HG03175 (cell line): ENCODE data around the gene SSTR5.

Source experiments
- ATAC-seq: cut with Tn5 transposase; IDR thresholded peaks from one replicate; pipeline ENCODE4 v1.9.1; 2021; ENCODE audit warnings: mild to moderate bottlenecking, moderate library complexity; ENCODE audit not compliant: unreplicated experiment

Gene SSTR5

DNA sequence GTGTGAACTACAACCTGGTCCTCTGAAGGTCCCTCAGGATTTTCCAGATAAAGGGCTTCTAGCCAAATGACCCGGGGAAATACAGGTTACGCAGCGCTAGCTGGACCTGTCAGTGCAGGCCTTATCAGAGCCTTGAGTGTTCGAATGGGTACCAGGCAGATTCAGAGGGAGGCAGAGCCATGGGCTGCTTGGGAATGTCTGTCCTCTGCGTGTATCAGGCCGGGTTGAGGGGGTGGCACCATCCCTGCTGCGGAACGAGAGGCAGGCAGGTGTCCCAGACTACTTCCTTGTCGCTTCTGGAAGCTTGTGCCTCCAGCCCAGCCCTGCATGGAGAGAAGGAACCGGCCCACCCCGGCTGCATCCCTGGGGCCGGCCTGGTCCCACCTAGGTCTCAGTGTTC is 33.6 kb upstream of the SSTR5 start:
- no peak for ATAC-seq

DNA sequence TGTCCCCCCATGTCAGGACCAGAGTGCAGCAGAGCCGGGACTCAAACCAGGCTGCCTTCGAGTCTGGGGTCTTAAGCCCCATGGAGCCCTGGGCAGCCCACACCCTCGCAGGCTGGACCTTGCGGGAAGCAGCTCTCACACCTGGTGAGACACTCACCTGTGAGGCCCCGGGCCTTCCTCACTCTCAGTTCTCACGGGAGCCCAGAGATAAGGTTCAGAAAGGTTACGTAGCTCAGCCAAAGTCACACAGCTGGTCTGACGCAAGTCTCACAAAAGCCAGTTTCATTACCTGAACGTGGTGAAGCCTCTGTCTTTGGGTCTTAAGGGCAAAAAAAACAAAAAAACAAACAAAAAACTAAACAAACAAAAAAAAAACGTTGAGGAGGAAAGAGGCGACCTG is 32.8 kb upstream of the SSTR5 start:
- ATAC-seq = no peak

DNA sequence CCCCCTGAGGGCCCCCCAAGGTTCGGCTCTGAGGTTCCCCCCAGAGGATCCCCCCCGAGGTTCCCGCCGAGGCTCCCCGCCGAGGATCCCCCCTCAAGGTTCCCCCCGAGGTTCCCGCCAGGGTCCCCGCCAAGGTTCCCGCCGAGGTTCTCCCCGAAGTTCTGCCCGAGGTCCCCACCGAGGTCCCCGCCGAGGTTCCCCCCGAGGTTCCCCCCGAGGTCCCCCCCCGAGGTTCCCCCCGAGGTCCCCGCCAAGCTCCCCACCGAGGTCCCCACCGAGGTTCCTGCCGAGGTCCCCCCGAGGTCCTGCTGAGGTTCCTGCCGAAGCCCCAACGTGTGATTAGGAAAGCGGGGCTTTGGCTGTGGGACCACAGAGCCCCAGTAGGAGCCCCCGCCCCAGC is 32.2 kb upstream of the SSTR5 start:
- no peak for ATAC-seq

DNA sequence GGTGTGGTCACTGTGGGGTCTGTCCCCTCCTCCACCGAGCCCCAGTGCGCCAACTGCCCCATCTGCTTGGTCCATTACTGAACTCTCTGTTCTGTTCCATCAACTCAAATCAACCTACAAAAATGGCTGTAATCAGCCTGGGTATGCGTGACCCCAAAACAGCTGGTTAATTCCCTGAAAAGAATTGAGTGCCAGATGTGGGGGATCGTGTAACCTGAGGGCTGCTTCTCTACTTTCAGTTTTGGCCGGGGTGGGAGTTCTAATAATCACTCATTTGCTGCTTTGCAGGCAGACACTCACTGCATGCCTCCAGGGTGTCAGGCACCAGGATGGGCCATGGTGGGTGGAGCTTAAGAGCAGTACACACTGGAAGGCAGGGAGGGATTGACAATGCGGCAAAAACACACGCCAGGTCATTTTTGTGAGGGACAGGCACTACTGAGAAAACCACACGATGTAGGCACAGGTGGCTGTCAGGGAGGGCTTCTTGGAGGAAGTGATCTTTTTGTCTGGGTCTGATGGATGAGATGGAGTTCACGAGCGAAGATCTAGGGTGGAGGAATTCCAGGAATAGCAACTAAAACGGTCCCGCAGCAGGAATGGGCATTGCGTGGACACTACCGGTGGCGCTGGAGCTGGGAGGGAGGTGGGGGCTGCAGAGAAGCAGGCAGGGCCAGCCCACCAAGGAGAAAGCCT is 30.4 kb upstream of the SSTR5 start:
- no peak for ATAC-seq

DNA sequence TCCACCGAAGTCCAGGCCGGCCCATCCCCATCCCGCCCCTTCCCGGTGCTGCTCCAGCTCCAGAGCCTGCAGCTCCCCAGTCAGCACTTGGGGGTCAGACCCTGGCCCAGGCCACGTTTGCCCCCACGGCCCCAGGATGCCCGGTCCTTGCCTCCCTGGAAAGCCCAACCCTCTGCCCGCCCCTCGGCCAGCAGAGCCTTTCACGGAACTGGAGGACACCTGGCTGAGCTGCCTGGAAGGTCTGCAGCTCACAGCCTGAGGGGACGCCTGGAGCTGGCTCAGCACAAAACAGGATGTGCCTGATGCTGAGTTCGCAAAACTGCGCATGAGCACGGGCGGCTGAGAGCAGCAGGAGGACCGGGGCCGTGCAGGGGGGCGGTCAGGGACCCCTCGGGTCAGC is 29.7 kb upstream of the SSTR5 start:
- ATAC-seq = no peak

DNA sequence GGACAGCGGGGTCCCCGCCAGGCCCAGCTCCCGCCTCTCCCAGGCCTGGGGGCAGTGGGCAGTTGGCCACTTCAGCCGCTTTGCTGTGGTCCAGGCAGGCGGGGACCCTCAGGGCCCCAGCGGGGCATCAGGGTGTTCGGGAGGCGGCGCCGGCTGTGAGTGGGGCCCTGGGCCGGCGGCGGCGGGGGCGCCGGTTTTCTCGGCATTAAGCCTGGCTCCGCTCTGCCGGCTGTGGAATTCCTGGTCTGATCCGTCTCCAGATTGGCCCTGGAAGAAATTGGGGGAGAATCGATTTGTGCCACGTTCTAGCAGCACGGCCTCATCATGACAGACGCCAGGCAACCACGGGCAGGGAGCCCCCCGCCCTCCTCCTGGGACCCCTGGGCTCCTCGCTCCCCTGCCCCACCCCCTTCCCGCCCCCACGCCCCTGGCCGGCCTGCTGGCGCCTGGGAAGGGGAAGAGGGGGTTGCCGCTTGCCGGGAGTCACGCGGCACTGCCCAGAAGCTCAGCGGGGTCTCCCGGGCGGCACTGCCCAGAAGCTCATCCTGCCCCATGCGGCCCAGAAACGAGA is 28.6 kb upstream of the SSTR5 start:
- ATAC-seq = no peak

DNA sequence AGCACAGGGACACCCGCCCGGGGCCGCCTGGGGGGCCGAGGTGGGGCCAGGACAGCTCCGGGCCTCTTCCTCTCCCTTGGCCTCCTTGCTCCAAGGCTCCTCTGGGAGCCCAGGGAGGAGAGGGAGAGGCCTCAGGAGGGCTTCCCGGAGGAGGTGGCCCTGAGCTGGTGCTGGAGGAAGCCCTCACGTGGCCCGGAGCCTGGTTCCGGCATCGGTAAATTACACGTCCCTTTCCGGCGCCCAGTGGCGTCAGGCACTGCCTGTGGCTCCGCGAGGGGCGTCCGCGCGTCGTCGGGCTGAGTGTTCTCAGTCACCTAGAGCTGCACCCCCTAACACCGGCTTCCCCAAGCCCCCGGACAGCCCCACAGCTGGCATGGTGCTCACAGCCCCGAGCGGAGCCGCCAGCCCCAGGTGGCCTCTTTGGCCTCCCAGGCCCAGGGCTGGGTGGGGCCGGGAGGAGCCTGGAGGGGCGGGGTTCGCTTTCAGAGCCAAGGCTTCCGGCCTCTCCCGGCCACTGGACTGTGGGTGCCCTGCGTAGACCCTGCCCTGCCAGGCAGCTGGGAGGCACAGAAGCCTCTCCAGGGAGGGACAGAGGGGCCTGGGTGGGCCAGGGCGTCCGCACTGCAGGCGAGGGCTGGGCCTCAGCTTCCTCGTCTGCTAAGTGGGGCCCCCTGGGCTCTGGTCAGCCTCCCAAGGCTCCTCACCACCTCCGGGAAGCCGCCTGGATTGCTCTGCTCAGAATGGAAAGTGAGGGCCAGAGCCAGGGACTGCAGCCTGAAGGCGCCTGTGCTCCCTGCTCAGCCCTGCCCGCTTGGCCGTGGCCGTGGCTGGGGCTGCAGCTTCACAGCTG is 27.9 kb upstream of the SSTR5 start:
- ATAC-seq = no peak

DNA sequence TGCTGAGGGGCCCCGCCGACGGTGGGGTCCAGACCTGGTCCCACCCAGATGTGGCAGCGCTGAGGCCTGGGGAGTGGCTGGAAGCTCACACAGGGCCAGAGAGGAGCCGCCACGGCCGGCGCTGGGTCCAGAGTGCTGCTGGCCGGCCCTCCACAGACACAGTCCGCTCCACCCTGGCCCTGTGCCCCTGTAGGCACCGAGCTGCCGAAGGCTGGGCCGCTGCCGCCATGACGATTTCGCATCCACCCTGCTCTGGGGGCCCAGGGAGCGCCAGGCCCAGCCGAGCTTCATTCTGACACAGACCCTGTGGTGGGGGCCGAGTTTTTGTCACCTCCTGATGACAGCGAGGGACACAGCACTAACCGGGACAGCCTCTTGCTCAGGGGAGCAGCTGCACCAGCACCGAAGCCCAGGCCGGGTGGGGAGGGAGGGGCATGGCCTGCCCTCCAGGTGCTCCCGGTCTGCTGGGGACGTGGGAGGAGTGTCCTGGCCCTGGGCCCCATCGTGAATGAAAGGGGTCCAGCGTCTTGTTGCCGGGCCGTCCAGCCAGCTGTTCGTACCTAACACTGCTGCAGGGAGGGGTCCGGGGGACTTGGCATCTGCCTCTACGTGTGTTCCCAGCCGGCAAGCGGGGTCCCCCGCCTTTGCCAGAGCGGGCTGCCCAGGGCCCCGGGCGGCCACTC is 27.1 kb upstream of the SSTR5 start:
- no peak for ATAC-seq

DNA sequence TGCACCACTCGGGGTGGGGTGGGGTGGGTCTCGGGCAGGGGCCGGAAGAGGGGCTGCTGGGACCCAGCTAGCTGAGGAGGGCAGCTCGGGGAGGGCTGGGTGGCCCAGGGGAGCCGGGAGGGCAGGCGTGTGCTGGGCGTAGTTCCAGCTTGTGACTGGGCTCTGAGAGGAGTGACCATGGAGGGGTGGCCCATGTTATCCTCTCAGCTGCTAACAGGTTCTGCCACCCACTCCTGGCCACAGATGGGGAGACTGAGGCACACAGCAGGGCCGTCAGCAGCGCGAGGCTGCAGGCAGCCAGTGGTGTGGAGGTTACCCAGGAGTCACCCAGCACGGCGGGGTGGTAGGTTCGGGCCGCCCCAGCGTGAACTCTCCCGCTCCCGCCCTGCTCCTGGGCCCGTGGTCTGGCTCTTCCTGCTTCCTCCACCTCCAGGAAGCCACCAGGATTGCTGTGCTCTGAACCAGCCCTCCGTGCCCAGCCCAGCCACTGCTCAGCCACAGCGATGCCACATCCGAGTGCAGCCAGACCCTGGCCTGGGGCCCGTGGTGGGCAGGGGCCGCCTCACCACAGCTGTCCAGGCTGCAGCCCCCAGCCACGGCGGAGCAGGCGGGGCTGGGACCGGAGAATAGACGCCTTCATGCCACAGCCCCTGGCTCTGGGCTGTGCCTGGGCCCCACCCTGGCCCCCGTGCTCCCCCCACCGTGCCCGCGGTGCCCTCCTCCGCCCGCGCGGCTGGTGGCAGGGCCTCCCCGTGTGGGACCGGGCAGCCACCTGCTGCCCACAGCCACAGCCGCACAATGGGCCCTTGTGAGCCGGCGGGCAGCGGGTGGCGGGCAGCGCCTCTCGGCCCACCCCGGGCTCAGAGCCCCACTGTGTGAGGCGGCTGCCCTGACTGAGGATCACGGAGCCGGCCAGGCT is 26.3 kb upstream of the SSTR5 start:
- no peak for ATAC-seq

DNA sequence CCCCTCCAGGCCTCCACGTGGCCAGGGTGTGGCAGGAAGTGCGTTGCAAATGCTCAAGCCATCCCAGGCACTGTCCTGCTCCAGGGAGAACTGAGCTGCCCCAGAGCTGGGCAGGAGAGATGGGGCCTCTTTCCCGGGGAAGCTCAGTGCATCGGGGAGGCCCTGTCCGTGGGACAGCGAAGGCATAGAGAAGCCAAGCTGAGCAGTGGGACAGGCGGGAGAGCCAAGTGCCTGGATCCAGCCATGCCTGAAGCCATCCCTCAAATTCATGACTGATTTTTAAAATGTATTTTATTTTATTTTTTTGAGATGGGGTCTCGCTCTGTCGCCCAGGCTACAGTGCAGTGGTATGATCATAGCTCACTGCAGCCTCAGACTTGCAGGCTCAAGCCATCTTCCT is 25.4 kb upstream of the SSTR5 start:
- ATAC-seq = no peak

DNA sequence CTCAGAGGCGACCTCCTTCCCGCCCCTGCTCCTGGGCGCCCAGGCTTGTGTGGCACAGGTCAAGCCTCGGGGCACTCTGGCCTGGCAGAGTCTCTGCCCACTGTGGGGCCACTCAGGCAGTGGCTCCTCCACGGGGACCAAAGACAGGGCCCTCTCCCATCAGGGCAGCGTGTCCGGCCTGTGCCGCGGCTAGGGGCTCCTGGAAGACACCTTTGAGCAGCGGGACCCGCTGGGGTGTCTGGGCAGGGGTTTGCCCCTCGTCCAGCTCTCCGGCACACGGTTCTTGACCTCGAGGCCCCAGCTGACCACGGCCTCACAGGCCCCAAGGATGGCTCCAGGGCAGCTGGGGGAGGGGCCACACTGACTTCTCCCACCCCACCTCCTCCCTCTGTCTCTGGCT is 24.7 kb upstream of the SSTR5 start:
- ATAC-seq = no peak

DNA sequence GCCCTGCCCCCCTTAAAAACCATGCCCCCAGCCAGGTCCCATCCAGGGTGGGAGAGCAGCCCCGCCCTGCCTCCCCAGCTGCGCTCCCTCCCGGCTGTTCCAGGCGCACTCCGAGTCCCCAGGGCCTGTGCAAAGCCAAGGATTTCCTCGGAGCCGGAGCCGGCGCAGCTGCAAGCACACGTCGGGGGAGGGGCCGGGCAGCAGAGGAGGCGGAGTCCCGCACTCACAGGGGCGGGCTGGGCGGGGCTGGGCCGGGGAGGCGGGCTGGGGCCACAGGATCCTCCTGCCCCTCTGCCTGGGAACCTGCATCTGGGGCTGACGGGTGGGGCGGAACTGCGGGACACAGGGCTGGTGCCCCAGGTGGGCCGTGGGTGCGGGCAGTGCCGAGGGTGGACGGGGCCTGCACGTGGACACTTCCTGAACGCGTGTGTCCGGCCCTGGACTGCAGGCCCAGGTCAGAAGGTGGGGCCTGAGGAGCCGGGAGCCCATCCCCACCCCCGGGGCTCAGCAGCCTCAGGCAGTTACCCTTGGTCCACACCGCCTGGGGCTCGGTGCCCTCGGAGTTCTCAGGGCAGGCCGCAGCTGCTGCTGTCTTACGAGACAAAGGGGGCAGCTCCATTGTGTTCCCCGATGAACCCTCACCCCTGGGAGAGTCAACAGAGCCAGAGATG is 24.0 kb upstream of the SSTR5 start:
- no peak for ATAC-seq

DNA sequence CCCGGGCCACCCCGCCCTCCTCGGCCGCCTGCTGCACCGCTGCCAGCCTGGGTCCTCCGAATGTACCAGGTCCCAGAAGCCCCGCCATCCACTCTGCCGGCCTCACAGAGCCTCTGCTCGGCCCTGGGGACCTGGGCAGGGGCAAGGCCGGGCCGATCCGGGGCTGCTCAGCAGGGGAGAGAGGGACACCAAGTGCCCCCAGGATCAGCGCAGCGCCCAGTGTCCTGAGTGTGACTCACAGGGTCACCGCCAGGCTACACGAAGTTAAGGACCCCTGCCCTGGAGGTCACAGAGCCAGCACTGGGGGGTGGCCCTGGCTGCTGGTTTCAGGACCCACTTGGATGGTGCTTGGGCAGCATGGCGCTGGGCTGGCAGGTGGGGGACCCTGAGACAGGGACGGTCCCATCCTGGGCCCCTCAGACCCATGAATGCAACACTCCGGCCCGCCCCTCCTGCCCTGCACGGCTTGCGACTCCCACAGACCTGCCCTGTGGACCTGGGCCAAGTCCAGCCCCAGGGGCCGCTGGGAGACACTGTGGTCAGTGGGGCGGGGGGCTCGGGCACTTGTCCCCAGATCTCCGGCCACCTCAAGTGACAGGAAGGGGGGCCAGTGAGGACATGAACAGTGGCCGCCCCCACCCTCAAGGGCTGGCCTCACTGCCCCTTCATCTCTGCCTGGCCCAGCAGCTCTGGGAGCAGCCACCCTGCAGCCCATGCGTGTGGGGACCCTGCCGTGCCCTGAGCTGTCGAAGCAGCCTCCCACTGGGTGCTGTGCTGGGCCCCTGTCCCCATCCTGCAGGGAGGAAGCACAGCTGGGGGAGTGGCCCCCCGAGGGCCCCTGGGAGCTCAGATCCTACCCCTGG is 23.2 kb upstream of the SSTR5 start:
- no peak for ATAC-seq

DNA sequence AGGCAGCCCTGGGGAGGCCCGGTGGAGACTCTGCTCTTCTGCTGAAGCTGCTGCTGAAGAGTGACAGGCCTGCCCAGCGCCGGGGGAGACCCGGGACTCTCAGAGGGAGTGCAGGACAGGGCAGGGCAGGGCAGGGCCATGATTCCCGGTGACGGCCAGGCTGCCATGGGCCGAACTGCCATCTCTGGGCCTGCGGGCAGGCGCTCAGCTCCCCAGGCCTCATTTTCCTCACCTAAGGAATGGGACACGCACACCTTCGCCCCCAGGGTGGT is 22.6 kb upstream of the SSTR5 start:
- ATAC-seq = no peak

DNA sequence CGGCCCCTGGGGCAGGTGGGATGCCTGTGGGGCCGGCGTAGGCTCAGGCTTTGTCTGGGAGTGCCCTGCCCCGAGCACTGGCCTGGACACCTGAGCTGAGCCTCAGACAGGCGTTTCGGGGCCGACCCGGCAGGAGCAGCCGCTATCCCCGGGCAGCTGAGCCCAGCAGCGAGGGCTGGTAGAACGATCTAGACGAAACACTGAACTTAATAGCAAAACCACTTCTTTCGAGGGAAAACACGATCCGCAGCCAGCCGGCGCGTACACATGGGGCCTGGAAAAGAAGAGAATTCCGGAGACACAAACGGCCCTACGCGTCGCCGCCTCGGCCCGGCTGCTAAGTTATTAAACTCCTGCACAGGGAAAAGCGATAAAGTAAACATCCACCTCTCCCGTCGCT is 22.0 kb upstream of the SSTR5 start:
- no peak for ATAC-seq

DNA sequence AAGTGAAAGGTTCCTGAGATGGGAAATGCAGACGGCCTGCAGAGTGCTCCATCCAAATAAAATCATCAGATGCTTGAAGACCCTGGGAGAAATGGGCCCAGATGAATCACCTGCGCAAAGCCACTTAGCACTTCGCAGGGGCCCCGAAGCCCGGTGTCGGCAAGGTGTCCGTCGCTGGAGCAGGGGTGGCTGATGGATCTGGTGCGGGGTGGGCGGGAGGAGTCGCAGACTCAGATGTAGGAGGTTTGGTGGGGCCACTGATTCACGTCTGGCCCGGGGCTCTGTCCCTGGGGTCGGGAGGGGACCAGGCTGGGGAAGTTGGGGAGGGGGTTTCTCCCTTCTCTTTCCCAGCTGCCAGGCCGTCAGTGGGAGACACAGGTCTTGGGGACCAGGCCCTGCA is 21.6 kb upstream of the SSTR5 start:
- no peak for ATAC-seq

DNA sequence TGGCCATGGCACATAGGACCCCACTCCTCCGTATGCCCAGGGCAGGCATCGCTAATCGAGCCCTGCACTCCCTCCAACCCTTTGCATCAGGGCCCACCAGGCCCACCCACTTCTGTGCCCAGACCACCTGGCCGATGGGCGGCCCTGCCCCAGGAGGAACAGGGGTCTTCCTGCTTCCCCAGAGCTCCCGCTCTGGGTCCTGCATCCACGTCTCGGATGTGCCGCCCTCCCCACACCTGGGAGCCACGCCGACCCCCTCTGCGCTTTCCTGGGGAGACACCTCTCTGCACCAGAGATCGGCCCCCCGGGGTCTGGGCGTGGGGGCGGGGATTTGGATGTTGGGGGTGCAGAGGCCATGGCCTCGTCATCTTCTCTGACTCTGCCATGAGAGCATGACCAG is 21.1 kb upstream of the SSTR5 start:
- no peak for ATAC-seq

DNA sequence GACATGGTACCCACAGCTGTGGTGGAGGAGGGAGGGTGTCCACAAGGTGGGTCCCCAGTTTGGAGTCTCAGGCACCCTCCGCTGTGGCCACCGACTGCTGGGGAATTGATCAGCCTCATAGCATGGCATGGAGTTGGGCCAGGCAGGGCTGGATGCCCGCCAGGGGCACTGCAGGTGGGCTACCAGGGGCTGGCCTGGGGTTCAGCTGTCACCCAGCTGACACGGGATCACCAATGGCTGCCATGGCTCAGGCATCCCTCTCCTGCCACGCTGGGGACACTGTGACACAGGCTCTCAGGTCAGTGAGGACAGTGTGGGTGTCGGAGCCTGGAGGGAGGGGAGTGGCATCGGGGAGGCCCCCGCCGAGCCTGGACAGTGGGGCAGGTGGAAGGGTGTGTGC is 19.8 kb upstream of the SSTR5 start:
- no peak for ATAC-seq

DNA sequence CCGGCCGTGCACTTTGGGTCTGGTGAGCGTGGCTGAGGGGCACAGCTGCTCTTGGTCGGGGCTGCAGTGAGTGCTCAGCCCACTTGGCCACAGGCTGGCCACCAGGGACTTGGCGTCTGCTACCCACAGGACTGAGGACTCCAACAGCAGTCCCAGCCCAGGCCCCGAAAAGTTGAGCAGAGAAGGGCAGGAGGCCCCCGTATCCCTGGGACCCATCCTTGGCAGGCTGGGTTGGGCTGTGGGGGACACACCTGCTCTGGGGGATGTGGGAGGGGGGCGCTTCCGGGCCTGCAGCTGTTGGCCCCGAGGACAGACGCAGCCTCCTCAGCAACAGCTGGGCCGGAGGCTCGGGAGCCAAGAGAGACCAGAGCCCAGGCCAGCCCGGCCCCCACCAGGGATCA is 19.4 kb upstream of the SSTR5 start:
- no peak for ATAC-seq
